GM18505 (cell line): ENCODE results near the gene CDH1.
"Not testable (repeated sequence)": the region's sequence is repeated elsewhere in the genome, so short reads cannot be mapped to it uniquely, and the experiment has no call there.

Experiments
- ATAC-seq: cut with Tn5 transposase; IDR thresholded peaks from one replicate; pipeline ENCODE4 v1.9.1; 2021; ENCODE audit not compliant: unreplicated experiment
- POLR2A ChIP-seq: IDR thresholded peaks from 4 replicates; pipeline ENCODE4 v1.6.1; 2011; ENCODE audit warnings: borderline replicate concordance; ENCODE audit not compliant: insufficient read depth, insufficient read length; ENCODE audit errors: extremely low read depth

CDH1 gene

GRCh38 chr16:68806981-68807380 is 69.9 kb downstream of the CDH1 start:
- no peak for TF ChIP-seq POLR2A
- ATAC-seq = no peak

GRCh38 chr16:68814516-68814915 is 77.4 kb downstream of the CDH1 start:
- ATAC-seq = no peak
- TF ChIP-seq POLR2A = no peak

GRCh38 chr16:68823401-68824135 is 86.5 kb downstream of the CDH1 start:
- no peak for ATAC-seq
- no peak for TF ChIP-seq POLR2A

DNA sequence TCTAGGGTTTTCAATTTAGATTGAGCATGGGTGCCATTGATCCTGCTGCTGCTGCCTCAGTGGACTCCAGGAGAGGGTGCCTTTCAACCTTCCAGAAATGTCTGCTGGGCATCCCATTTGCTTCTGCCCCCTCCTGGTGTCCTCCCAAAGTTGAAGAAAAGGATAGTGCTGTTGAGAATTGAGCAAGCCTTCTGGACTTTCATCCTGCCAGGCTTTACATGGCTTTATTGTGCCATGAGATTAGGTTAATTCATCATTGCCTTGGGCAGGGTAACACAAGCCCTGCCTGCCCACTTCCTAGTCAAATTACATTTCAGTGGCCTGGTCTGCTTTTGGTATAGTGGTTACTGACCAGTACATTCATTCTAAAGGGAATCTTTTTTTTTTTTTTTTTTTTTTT is 88.3 kb downstream of the CDH1 start:
- no peak for ATAC-seq
- no peak for TF ChIP-seq POLR2A

GRCh38 chr16:68826652-68827051 is 89.6 kb downstream of the CDH1 start:
- no peak for ATAC-seq
- no peak for TF ChIP-seq POLR2A

GRCh38 chr16:68833251-68833650 is 96.2 kb downstream of the CDH1 start:
- no peak for ATAC-seq
- no peak for TF ChIP-seq POLR2A

DNA sequence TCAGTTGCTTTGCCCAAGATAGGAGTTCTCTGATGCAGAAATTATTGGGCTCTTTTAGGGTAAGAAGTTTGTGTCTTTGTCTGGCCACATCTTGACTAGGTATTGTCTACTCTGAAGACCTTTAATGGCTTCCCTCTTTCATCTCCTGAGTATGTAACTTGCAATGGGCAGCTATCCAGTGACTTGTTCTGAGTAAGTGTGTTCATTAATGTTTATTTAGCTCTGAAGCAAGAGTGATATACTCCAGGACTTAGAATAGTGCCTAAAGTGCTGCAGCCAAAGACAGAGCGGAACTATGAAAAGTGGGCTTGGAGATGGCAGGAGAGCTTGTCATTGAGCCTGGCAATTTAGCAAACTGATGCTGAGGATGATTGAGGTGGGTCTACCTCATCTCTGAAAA is 97.5 kb downstream of the CDH1 start:
- no peak for TF ChIP-seq POLR2A
- no peak for ATAC-seq

- no peak for ATAC-seq
- TF ChIP-seq POLR2A = no peak
These were observed 98.9 kb downstream of the CDH1 start for GRCh38 chr16:68835970-68836369.

DNA sequence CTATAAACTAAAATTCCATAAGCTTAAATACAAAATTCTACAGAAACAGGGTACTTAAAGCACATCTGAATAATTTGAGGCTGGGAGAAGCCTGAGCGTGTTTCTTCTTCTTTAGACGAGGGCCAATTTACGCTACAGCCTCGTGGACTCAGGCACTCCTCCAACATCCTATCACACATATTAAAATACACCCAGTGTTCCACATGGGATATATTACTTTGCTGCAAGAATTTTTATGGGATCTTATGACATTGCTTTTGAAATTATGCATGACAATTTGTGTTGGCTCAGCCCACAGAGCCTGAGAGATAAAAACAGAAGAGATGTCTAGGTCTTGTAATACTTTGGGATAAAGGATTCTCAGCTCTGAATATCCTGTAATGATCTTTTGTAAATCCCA is 102.7 kb downstream of the CDH1 start:
- no peak for TF ChIP-seq POLR2A
- no peak for ATAC-seq

GRCh38 chr16:68842964-68843481 is 105.9 kb downstream of the CDH1 start:
- ATAC-seq = not testable (repeated sequence)

- TF ChIP-seq POLR2A = peak; percentile 91
- ATAC-seq = peak; percentile 85
These were observed 106.6 kb downstream of the CDH1 start, which contains the start of gene TANGO6 for GRCh38 chr16:68843482-68844210. Gene TANGO6 (plus strand): TSS chr16:68843531. CDS start chr16:68843618, 87 bp downstream.

DNA sequence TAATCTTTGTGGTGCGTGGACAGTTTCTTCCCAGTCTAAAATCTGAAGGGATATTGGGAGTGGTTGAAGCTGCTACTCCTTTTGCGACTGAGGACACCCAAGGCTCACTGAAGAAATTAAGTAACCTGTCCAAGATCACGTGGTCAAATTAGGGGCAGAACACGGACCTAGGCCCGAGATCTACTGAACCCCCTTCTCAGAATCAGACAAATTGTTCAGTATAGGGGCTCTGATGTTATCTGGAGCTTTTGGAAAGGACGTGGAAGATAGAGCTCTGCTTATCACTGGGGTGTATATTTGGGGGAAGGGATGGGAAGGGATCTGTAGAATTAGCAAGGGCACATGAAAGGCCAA is 107.1 kb downstream of the CDH1 start:
- no peak for TF ChIP-seq POLR2A
- no peak for ATAC-seq

DNA sequence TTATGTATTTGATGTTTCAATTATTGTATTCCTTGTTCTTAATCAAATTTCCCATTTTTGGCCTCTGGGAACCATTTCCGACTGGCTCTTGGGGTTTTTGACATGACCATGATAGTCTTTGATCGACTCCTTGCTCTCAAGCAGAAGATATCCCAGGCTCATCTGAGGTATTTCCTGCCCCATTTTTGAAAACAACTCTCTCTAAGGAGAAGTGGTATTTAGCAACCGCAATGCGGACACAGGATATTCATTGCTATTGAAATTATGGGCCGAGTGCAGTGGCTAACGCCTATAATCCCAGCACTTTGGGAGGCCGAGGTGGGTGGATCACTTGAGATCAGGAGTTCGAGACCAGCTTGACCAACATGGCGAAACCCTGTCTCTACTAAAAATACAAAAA is 111.7 kb downstream of the CDH1 start:
- no peak for TF ChIP-seq POLR2A
- no peak for ATAC-seq

DNA sequence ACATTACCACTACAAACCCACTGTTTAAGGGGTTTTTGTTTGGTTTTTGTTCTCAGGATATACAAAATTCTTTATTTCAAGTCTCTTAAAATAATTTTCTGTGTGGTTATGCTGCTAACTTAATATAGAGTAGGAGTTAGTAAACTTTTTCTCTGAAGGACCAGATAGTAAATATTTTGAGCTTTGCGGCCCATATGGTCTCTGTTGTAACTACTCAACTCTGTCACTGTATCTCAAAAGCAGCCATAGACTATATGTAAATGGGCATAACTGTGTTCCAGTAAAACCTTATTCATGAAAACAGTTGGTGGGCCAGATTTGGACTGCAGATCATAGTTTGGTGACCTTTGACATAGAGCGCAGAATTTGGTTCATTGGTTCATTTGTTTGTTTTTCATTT is 113.4 kb downstream of the CDH1 start:
- TF ChIP-seq POLR2A = no peak
- no peak for ATAC-seq
